Mammary epithelial cell (primary cell): ENCODE data around the gene DEFB113.

Source experiments
- CTCF ChIP-seq, 2 donors: IDR thresholded peaks in 1 of 2; conservative IDR thresholded peaks in 1 of 2; 2 replicates each; pipeline ENCODE4 v1.5.1; 2011 to 2012; ENCODE audit warnings: inconsistent platforms in 2 of 2, low read length in 2 of 2, mild to moderate bottlenecking in 2 of 2, control low read depth in 1 of 2, low read depth in 1 of 2; ENCODE audit not compliant: insufficient read depth in 1 of 2; ENCODE audit errors: extremely low read depth in 1 of 2
- EZH2 ChIP-seq: IDR thresholded peaks from 2 replicates; pipeline ENCODE4 v1.6.1; 2012; ENCODE audit warnings: low read length, inconsistent platforms, borderline replicate concordance

- TF ChIP-seq CTCF (conservative IDR thresholded peaks at IDR 0.05 in 1 of 2, IDR thresholded peaks at IDR 0.05 in 1 of 2; ENCODE audit: extremely low read depth in 1 of 2, insufficient read depth in 1 of 2, low read depth in 1 of 2, low read length in 2 of 2): no peak
- no peak for TF ChIP-seq EZH2
Observed at GRCh38 chr6:49929340-49929739, 40.1 kb downstream of the DEFB113 start.
